Inferior parietal cortex (tissue), 1 donor: ENCODE data around the gene HOXC6.

Experiments
- DNase-seq: peaks from one replicate; pipeline ENCODE4 v3.0.0-alpha.2; 2016; ENCODE audit errors: extremely low spot score

Gene HOXC6

GRCh38 chr12:54015018-54015931 lies 13.0 kb upstream of the HOXC6 start:
- no peak for DNase-seq

- no peak for DNase-seq
These were observed 12.2 kb upstream of the HOXC6 start for GRCh38 chr12:54016051-54016450.

- DNase-seq = no peak
These were observed 11.7 kb upstream of the HOXC6 start for GRCh38 chr12:54016478-54016964.

GRCh38 chr12:54017027-54017788 lies 11.0 kb upstream of the HOXC6 start:
- no peak for DNase-seq

GRCh38 chr12:54017878-54018467 lies 10.3 kb upstream of the HOXC6 start:
- peak; percentile 25 for DNase-seq

GRCh38 chr12:54018468-54018984 lies 9.7 kb upstream of the HOXC6 start:
- no peak for DNase-seq

- DNase-seq = no peak
These were observed 9.0 kb upstream of the HOXC6 start for GRCh38 chr12:54019091-54019811.

GRCh38 chr12:54019924-54020590 lies 8.2 kb upstream of the HOXC6 start:
- no peak for DNase-seq

GRCh38 chr12:54020591-54021405 lies 7.4 kb upstream of the HOXC6 start:
- DNase-seq = no peak

GRCh38 chr12:54021432-54022013 lies 6.7 kb upstream of the HOXC6 start:
- DNase-seq = no peak

- DNase-seq = no peak
These were observed 5.0 kb upstream of the HOXC6 start for GRCh38 chr12:54022960-54023884.

- no peak for DNase-seq
These were observed 4.1 kb upstream of the HOXC6 start for GRCh38 chr12:54024127-54024526.

- DNase-seq = no peak
These were observed 3.5 kb upstream of the HOXC6 start for GRCh38 chr12:54024581-54025305.

GRCh38 chr12:54025499-54026405 lies 2.5 kb upstream of the HOXC6 start:
- no peak for DNase-seq

GRCh38 chr12:54026640-54027441 lies 1.4 kb upstream of the HOXC6 start:
- no peak for DNase-seq

- DNase-seq = no peak
These were observed 826 bp upstream of the HOXC6 start for GRCh38 chr12:54027442-54027786.
